ENCODE data around the gene TSHR. TPM values are rescaled to one million over a fixed set of nuclear protein-coding genes. Genes with fewer than 3 reads are reported as not detected.

The TSHR gene
- total RNA-seq, 4 donors from 2014 or later = not detected

DNA sequence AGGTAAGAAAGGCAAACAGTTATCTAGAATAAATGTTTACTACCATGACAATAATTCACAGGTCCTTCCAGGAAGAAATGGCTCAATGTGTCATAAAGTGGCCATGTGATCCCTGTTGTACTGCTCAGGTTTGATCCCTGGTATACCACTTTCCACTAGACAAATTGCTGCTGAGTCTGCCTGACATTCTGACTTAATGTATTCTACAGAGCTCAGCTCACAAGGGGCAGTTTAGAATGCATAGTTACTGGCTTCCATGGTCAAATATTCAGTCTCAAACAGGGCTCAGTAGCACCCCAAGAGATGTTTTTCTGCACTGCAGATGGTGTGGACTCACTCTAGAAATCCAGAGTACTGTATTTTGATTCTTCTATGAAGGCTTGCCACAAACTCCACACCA lies 21.8 kb downstream of the TSHR start:
- no peaks in the 10 kb centered on the region for H3K27me3 ChIP-seq
- peaks cover 17% of the 10 kb centered on the region for H3K4me1 ChIP-seq
- H3K4me3 ChIP-seq = no peak overlapping the region
- H3K9me3 ChIP-seq = no peaks in the 10 kb centered on the region
- no peaks in the 10 kb centered on the region for H3K36me3 ChIP-seq
- no peak for DNase-seq (ENCODE audit: low spot score in 2 of 2)
- H3K27ac ChIP-seq = no peak overlapping the region
- TF ChIP-seq POLR2A (IDR thresholded peaks at IDR 0.05) (no peak), EP300 (IDR thresholded peaks at IDR 0.05) (no peak), POLR2AphosphoS5 (IDR thresholded peaks at IDR 0.05) (no peak)
- TF ChIP-seq, protein P1, sequence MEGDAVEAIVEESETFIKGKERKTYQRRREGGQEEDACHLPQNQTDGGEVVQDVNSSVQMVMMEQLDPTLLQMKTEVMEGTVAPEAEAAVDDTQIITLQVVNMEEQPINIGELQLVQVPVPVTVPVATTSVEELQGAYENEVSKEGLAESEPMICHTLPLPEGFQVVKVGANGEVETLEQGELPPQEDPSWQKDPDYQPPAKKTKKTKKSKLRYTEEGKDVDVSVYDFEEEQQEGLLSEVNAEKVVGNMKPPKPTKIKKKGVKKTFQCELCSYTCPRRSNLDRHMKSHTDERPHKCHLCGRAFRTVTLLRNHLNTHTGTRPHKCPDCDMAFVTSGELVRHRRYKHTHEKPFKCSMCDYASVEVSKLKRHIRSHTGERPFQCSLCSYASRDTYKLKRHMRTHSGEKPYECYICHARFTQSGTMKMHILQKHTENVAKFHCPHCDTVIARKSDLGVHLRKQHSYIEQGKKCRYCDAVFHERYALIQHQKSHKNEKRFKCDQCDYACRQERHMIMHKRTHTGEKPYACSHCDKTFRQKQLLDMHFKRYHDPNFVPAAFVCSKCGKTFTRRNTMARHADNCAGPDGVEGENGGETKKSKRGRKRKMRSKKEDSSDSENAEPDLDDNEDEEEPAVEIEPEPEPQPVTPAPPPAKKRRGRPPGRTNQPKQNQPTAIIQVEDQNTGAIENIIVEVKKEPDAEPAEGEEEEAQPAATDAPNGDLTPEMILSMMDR (IDR thresholded peaks at IDR 0.05) = no peak

DNA sequence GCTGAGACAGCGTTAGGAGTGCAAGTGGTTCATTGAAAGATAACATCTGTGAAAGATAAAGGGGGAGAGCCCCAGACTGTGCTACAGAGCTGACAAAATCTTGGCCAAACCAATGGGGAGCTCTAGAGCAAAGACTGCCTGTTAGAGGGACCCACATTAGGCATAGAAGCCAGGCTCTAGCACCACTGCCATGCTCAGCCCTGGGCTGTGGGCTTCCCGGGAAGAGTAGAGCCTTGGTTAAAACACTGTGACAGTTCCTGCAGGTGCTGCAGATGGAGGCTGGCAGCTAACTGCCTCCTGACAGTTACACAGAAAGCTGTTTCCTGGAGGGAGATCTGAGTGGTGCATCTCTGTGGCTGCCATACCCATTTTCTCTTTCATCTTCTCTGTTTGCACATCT lies 23.0 kb downstream of the TSHR start:
- no peaks in the 10 kb centered on the region for H3K27me3 ChIP-seq
- WGBS = 65% methylated on average over 2 of the region's 2 CpGs
- DNase-seq (ENCODE audit: low spot score in 2 of 2) = no peak
- no peak overlapping the region for H3K27ac ChIP-seq
- TF ChIP-seq POLR2A (IDR thresholded peaks at IDR 0.05) (no peak), EP300 (IDR thresholded peaks at IDR 0.05) (no peak), POLR2AphosphoS5 (IDR thresholded peaks at IDR 0.05) (no peak)
- TF ChIP-seq, protein P1 (IDR thresholded peaks at IDR 0.05) = no peak
- no peaks in the 10 kb centered on the region for H3K9me3 ChIP-seq
- H3K4me3 ChIP-seq = no peak overlapping the region
- peaks cover 16% of the 10 kb centered on the region for H3K4me1 ChIP-seq
- H3K36me3 ChIP-seq = no peaks in the 10 kb centered on the region

DNA sequence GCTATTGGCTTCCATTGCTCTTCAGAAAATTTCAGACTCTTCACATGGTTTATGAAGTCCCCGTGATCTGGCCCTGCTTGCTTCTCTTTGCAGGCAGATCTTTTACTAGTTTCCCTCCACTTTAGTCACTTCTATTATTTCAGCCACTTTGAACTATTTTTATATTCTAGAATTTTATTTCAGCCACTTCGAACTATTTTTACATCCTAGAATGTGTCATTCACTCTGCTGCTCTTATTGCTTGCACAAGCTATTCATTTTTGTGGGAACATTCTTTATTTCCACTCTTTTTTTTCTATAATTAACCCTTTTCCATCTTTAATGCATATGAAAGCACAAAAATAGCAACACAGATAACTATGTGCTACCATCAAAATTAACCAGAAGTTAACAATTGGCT lies 24.5 kb downstream of the TSHR start:
- 84% methylated on average over 2 of the region's 2 CpGs for WGBS
- Histone ChIP-seq H3K36me3 (no peaks in the 10 kb centered on the region), H3K4me3 (no peak overlapping the region), H3K27me3 (no peaks in the 10 kb centered on the region), H3K9me3 (no peaks in the 10 kb centered on the region), H3K4me1 (peaks cover 2% of the 10 kb centered on the region), H3K27ac (no peak overlapping the region)
- no peak for DNase-seq (ENCODE audit: low spot score in 2 of 2)
- TF ChIP-seq, protein P1 (IDR thresholded peaks at IDR 0.05) = no peak
- TF ChIP-seq EP300 (IDR thresholded peaks at IDR 0.05) (no peak), POLR2A (IDR thresholded peaks at IDR 0.05) (no peak), POLR2AphosphoS5 (IDR thresholded peaks at IDR 0.05) (no peak)

DNA sequence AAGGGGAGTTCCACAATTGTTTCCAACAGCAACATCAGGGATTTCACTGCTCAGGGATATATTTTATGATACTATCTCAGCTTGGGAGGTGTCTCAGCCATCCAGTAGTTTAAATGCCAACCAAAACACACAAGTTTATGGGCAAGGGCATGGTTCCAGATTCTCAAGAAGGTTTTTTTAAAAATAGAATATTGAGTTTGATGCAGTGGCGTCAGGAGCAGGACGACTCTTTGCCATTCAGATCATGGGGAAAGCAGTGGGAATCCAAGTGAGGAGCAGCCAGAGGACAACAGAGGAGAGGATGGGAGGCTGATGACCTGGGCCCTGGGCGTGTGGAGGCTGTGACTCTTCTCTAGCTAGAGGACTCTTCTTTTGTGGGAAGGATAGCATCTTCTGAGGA lies 25.7 kb downstream of the TSHR start:
- no peaks in the 10 kb centered on the region for H3K9me3 ChIP-seq
- H3K27me3 ChIP-seq = no peaks in the 10 kb centered on the region
- no peaks in the 10 kb centered on the region for H3K4me1 ChIP-seq
- no peak overlapping the region for H3K27ac ChIP-seq
- no peak overlapping the region for H3K4me3 ChIP-seq
- no peak for TF ChIP-seq POLR2A (IDR thresholded peaks at IDR 0.05)
- TF ChIP-seq POLR2AphosphoS5 (IDR thresholded peaks at IDR 0.05) = no peak
- no peak for TF ChIP-seq EP300 (IDR thresholded peaks at IDR 0.05)
- TF ChIP-seq, protein P1 (IDR thresholded peaks at IDR 0.05) = no peak
- DNase-seq (ENCODE audit: low spot score in 2 of 2) = no peak
- H3K36me3 ChIP-seq = no peaks in the 10 kb centered on the region
- WGBS = 61% methylated on average over 3 of the region's 3 CpGs

DNA sequence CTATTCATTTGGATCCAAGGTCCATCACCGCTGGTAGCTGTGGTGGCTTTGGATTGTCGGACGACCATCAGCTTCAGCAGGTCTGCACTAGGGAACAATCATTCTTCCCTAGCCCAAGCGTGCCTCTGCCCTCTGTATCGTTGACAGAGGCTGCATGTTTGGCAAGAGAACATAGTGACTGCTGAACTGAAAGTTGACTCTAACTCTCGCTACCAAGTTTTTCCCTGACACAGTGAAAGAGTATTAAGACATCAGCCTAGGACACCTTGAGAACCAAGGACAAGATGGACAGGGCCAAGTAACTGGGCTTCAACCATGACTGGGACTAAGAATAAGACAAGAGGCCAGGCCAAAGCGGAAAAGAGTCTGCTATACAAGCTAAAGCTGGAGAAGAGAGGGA lies 26.3 kb downstream of the TSHR start:
- no peaks in the 10 kb centered on the region for H3K36me3 ChIP-seq
- TF ChIP-seq EP300 (IDR thresholded peaks at IDR 0.05) = no peak
- no peak for TF ChIP-seq POLR2A (IDR thresholded peaks at IDR 0.05)
- TF ChIP-seq POLR2AphosphoS5 (IDR thresholded peaks at IDR 0.05) = no peak
- TF ChIP-seq, protein P1 (IDR thresholded peaks at IDR 0.05) = no peak
- no peak for DNase-seq (ENCODE audit: low spot score in 2 of 2)
- no peak overlapping the region for H3K27ac ChIP-seq
- H3K9me3 ChIP-seq = no peaks in the 10 kb centered on the region
- WGBS = 84% methylated on average over 7 of the region's 7 CpGs
- H3K27me3 ChIP-seq = no peaks in the 10 kb centered on the region
- no peaks in the 10 kb centered on the region for H3K4me1 ChIP-seq
- H3K4me3 ChIP-seq = no peak overlapping the region

All from suprapubic skin (tissue), 4 donors.